WI38 (cell line): ENCODE data around the gene GRK1.

Experiments used
- H3K4me3 ChIP-seq: 2 replicates; pipeline ENCODE4 v1.5.1; 2011; ENCODE audit warnings: low read depth, mild to moderate bottlenecking, control low read depth, low read length
- TF ChIP-seq, protein P1 (sequence below): IDR thresholded peaks from 2 replicates; pipeline ENCODE4 v1.5.1; 2012; ENCODE audit warnings: low read depth, mild to moderate bottlenecking, control low read depth, low read length

GRK1 gene

DNA sequence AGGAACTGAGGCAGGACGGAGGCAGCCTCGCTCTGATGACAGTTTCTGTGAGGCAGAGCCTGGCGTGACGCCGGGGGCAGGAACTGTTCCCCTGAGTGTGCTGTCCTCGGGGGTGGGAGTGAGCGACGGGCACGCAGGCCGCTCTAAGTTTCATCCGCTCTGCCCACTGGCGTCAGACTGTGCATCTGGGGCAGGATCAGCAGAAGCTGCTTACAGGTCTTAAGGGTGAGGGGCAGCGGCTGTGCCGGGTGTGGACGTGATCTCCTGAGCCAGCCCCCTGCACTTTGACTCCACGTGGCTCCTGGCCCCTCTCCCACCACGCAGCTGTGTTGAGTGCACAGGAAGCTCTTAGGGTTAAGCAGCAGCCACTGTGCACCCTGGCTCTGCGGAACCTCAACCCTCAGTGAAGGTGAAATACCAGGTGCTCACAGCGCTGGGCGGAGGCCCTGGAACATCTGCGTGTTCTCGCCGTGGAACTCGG, 1.5 kb downstream of the GRK1 start:
- TF ChIP-seq, protein P1, sequence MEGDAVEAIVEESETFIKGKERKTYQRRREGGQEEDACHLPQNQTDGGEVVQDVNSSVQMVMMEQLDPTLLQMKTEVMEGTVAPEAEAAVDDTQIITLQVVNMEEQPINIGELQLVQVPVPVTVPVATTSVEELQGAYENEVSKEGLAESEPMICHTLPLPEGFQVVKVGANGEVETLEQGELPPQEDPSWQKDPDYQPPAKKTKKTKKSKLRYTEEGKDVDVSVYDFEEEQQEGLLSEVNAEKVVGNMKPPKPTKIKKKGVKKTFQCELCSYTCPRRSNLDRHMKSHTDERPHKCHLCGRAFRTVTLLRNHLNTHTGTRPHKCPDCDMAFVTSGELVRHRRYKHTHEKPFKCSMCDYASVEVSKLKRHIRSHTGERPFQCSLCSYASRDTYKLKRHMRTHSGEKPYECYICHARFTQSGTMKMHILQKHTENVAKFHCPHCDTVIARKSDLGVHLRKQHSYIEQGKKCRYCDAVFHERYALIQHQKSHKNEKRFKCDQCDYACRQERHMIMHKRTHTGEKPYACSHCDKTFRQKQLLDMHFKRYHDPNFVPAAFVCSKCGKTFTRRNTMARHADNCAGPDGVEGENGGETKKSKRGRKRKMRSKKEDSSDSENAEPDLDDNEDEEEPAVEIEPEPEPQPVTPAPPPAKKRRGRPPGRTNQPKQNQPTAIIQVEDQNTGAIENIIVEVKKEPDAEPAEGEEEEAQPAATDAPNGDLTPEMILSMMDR: no peak
- H3K4me3 ChIP-seq: no peak overlapping the region

DNA sequence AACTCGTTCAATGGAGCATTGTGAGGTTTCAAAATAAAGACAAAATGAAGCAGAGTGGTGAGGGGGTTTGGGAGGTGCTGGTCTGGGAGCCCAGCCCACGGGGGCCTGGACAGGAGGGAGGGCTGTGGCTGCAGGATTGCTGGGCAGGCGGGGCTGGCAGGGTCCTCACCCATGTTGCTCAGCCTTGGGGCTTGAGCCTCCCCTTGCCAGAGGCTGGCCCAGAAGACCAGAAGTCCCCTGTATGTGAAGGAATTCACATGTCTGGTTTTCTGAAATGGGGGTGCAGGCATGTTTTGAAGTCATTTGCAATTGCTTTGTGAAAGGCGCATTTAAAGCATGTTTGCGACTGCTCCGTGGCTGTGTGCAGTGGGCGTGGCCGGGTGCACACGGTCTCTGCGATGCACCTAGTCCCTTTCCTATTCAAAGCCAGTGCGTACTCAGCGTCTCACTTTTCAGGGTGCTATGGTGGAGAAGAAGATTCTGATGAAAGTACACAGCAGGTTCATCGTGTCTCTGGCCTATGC, 2.3 kb downstream of the GRK1 start:
- TF ChIP-seq, protein P1: no peak
- H3K4me3 ChIP-seq: no peak overlapping the region

DNA sequence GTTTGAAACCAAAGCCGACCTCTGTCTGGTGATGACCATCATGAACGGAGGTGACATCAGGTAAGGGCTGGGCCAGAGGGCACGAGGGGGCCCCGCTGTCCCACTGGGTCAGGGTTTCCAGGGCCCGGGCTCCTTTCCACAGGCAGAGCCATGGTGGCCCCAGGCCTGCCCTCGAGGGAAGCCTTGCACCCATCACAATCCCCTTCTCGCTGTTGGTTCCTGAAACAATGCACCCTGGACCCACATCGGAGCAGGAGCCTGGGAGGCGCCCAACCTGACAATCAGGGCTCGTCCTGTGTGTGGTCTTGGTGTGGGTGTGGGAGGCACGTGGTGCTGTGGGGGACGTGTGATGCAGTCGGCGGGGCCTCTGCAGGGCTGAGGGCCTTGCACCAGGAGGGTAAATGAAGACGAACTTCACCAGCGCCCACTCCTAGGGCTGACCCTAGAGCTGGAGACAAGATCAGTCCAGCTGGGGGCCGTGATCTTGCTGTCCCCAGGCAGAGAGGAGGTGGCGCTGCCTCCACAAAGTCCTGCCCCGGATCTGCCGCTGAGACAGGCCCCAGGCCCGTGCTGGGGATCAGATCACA, 2.8 kb downstream of the GRK1 start:
- H3K4me3 ChIP-seq: no peak overlapping the region
- TF ChIP-seq, protein P1: no peak

DNA sequence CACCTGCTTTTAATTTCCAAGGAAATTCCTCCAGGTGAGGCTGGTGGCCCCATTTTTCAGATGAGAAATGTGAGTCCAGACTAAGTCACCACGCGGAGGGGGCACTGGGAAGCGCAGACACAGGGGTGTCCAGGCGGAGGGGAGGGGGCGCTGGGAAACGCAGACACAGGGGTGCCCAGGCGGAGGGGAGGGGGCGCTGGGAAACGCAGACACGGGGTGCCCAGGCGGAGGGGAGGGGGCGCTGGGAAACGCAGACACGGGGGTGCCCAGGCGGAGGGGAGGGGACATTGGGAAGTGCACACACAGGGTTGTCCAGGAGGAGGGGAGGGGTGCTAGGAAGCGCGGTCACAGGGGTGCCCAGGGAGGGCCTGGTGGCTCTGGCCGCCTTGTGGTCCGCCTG, 3.5 kb downstream of the GRK1 start:
- TF ChIP-seq, protein P1: no peak
- H3K4me3 ChIP-seq: no peak overlapping the region

DNA sequence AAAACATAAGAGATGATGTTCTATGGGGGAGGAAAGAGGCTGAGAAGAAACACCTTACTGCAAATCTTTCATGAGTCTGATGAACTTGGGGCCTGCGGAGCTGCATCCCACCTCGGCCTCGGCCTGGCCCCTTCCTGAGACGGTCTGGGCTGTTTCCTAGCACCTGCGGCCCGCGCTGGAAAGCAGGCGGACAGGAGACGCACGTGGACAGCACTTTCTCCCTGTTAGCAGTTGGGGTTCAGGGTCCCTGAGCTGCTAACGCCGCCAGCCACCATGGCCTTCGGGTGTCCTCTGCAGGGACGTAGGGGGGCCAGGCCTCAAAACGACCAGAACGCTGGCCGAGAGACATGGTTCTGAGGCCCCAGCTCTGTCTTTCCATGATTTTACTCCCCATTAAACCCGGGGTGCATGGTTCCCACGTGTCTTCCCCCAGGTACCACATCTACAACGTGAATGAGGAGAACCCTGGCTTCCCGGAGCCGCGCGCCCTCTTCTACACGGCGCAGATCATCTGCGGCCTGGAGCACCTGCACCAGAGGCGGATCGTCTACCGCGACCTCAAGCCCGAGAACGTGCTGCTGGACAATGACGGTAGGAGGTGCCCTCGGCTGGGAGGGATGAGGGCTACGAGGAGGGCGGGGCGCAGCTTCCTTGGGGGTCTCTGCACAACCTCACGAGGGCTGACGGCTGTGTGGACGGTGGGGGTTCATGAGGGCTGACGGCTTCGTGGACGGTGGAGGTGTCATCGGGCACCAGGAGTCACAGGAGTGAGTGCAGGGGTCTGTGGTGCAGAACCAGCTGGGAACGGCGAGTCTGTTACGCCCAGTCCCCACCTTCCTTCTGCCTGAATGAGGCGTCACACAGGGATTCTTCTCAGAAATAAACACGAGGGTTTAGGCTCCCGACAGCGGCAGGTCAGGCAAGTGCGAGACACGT, 4.3 kb downstream of the GRK1 start:
- no peak overlapping the region for H3K4me3 ChIP-seq
- TF ChIP-seq, protein P1: no peak

DNA sequence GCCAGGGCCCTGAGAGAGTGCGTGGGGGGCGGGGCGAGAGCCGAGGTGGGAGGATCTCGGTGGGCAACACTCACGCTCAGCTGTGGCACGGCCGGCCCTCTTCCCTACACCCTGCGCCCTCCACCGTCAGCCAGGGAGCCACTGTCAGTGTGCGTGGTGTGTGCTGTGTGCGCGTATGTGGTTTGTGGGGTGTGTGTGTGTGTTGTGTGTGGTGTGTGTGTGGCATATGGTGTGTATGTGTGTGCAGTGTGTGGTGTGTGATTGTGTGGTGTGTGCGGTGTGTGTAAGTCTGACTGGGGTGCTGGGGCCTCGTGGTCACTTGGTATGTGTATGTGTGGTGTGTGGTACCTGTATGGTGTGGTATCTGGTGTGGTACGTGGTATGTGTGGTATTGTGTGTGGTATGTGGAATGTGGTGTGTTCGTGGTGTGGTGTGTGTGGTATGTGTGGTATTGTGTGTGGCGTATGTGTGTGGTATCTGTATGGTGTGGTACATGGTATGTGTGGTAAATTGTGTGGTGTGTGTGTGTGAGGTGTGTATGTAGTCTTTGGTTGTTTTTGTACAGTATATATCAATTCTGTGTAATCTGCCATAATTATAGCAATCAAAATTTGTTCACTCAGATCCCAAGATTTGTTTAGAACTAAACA, 5.1 kb downstream of the GRK1 start:
- TF ChIP-seq, protein P1: no peak
- no peak overlapping the region for H3K4me3 ChIP-seq
